HG02678 (cell line): ENCODE measurements around the gene OXLD1.
A peak's percentile ranks its signal among the peaks of the same experiment; 100 is the strongest.

ENCODE experiments used
- ATAC-seq: cut with Tn5 transposase; IDR thresholded peaks from one replicate; pipeline ENCODE4 v1.9.1; 2021; ENCODE audit warnings: mild to moderate bottlenecking, moderate library complexity; ENCODE audit not compliant: unreplicated experiment

OXLD1 gene

GRCh38 chr17:81655378-81656117 is 10.9 kb downstream of the OXLD1 start:
- ATAC-seq, result no peak

- ATAC-seq, result no peak
These were observed 13.3 kb downstream of the OXLD1 start for GRCh38 chr17:81652906-81653771.

GRCh38 chr17:81651692-81652091 is 14.7 kb downstream of the OXLD1 start:
- ATAC-seq, result no peak

GRCh38 chr17:81650951-81651350 is 15.5 kb downstream of the OXLD1 start:
- no peak for ATAC-seq

GRCh38 chr17:81648707-81649085 is 17.7 kb downstream of the OXLD1 start:
- ATAC-seq, result no peak

GRCh38 chr17:81648013-81648706 is 18.2 kb downstream of the OXLD1 start:
- no peak for ATAC-seq

GRCh38 chr17:81647640-81648012 is 18.8 kb downstream of the OXLD1 start:
- no peak for ATAC-seq

GRCh38 chr17:81646869-81647600 is 19.4 kb downstream of the OXLD1 start:
- ATAC-seq, result no peak

GRCh38 chr17:81644976-81645952 is 21.1 kb downstream of the OXLD1 start:
- ATAC-seq, result no peak

GRCh38 chr17:81644496-81644895 is 21.9 kb downstream of the OXLD1 start:
- ATAC-seq, result no peak

- no peak for ATAC-seq
These were observed 24.4 kb downstream of the OXLD1 start for GRCh38 chr17:81641825-81642489.

GRCh38 chr17:81640011-81640410 is 26.4 kb downstream of the OXLD1 start:
- ATAC-seq, result no peak

- ATAC-seq, result no peak
These were observed 27.7 kb downstream of the OXLD1 start for GRCh38 chr17:81638683-81639082.

- peak; percentile 86 for ATAC-seq
These were observed 29.7 kb downstream of the OXLD1 start, which contains the start of the genes NPLOC4 and TSPAN10 for GRCh38 chr17:81636505-81637288. NPLOC4 (minus strand) TSS chr17:81637112; CDS start chr17:81636930, 182 bp downstream. TSPAN10 (plus strand) TSS chr17:81637196; CDS start chr17:81642413, 5,217 bp downstream.

GRCh38 chr17:81635973-81636504 is 30.4 kb downstream of the OXLD1 start:
- no peak for ATAC-seq

- ATAC-seq, result no peak
These were observed 31.0 kb downstream of the OXLD1 start for GRCh38 chr17:81635431-81635830.

- ATAC-seq, result no peak
These were observed 34.9 kb downstream of the OXLD1 start for GRCh38 chr17:81631482-81631881.

- ATAC-seq, result no peak
These were observed 36.1 kb downstream of the OXLD1 start for GRCh38 chr17:81630274-81630673.
